ENCODE data around the gene NPLOC4.
"Not testable (repeated sequence)": the region's sequence is repeated elsewhere in the genome, so short reads cannot be mapped to it uniquely, and the experiment has no call there.

NPLOC4 gene

GRCh38 chr17:81636505-81637288, at the start of gene NPLOC4, which contains the start of gene TSPAN10:
NPLOC4 (minus strand) TSS chr17:81637112; CDS start chr17:81636930, 182 bp downstream.
TSPAN10 (plus strand) TSS chr17:81637196; CDS start chr17:81642413, 5,217 bp downstream.
- DNase-seq, result peak; percentile 78

GRCh38 chr17:81686614-81687013, 49.7 kb upstream of the NPLOC4 start:
- no peak for DNase-seq

- DNase-seq, result no peak
These were observed 48.2 kb upstream of the NPLOC4 start for GRCh38 chr17:81685108-81685507.

- DNase-seq, result no peak
These were observed 47.6 kb upstream of the NPLOC4 start for GRCh38 chr17:81684442-81684911.

- DNase-seq, result peak; percentile 98
These were observed 46.9 kb upstream of the NPLOC4 start, which contains the start of the genes ARL16 and HGS for GRCh38 chr17:81683584-81684441. ARL16 (minus strand) TSS chr17:81683797; CDS start chr17:81683753, 44 bp downstream. HGS (plus strand) TSS chr17:81684011; CDS start chr17:81684067, 56 bp downstream.

GRCh38 chr17:81683208-81683583, 46.3 kb upstream of the NPLOC4 start:
- no peak for DNase-seq

GRCh38 chr17:81682565-81683207, 45.8 kb upstream of the NPLOC4 start:
- peak; percentile 56 for DNase-seq

GRCh38 chr17:81681672-81682071, 44.8 kb upstream of the NPLOC4 start:
- no peak for DNase-seq

GRCh38 chr17:81680150-81680549, 43.2 kb upstream of the NPLOC4 start:
- DNase-seq, result no peak

- no peak for DNase-seq
These were observed 40.0 kb upstream of the NPLOC4 start for GRCh38 chr17:81676906-81677305.

- DNase-seq, result not testable (repeated sequence)
These were observed 38.8 kb upstream of the NPLOC4 start for GRCh38 chr17:81675515-81676221.

GRCh38 chr17:81673561-81674258, 36.8 kb upstream of the NPLOC4 start:
- DNase-seq, result no peak

GRCh38 chr17:81672954-81673353, 36.0 kb upstream of the NPLOC4 start:
- no peak for DNase-seq

GRCh38 chr17:81672504-81672903, 35.6 kb upstream of the NPLOC4 start:
- no peak for DNase-seq

- DNase-seq, result no peak
These were observed 30.8 kb upstream of the NPLOC4 start for GRCh38 chr17:81667754-81668153.

GRCh38 chr17:81666342-81667191, 29.7 kb upstream of the NPLOC4 start, which contains the start of the genes CCDC137 and OXLD1:
CCDC137 (plus strand) TSS chr17:81666737; CDS start chr17:81666767, 30 bp downstream.
OXLD1 (minus strand) TSS chr17:81666605; CDS start chr17:81666577, 28 bp downstream.
- peak; percentile 93 for DNase-seq

GRCh38 chr17:81666092-81666341, 29.1 kb upstream of the NPLOC4 start:
- DNase-seq, result no peak

- DNase-seq, result no peak
These were observed 28.5 kb upstream of the NPLOC4 start for GRCh38 chr17:81665205-81666091.

GRCh38 chr17:81664051-81664470, 27.1 kb upstream of the NPLOC4 start:
- DNase-seq, result no peak

- no peak for DNase-seq
These were observed 25.1 kb upstream of the NPLOC4 start for GRCh38 chr17:81662002-81662401.

All from NCI-H2171 (cell line).